Stimulated activated naive CD8-positive, alpha-beta T cell treated with anti-CD3 and anti-CD28 coated beads, Interleukin-15, Interleukin-2, amounts not matched to agents 100 ng/mL and 50 ng/mL, for 24 hours (primary cell): ENCODE results near the gene DUS1L.

Experiments used
- H3K27ac Mint-ChIP-seq: one replicate; pipeline ENCODE4 v1.8.0; 2021; ENCODE audit warnings: mild to moderate bottlenecking, mixed read lengths
- H3K27me3 Mint-ChIP-seq: one replicate; pipeline ENCODE4 v1.8.0; 2021; ENCODE audit warnings: mixed read lengths
- H3K36me3 Mint-ChIP-seq: one replicate; pipeline ENCODE4 v1.8.0; 2021; ENCODE audit warnings: low read depth, mixed read lengths
- H3K4me1 Mint-ChIP-seq: one replicate; pipeline ENCODE4 v1.8.0; 2021; ENCODE audit warnings: low read depth, mixed read lengths
- H3K4me3 Mint-ChIP-seq: one replicate; pipeline ENCODE4 v1.8.0; 2021; ENCODE audit warnings: mild to moderate bottlenecking, mixed read lengths
- H3K9me3 Mint-ChIP-seq: one replicate; pipeline ENCODE4 v1.8.0; 2021; ENCODE audit warnings: mixed read lengths

DUS1L gene

DNA sequence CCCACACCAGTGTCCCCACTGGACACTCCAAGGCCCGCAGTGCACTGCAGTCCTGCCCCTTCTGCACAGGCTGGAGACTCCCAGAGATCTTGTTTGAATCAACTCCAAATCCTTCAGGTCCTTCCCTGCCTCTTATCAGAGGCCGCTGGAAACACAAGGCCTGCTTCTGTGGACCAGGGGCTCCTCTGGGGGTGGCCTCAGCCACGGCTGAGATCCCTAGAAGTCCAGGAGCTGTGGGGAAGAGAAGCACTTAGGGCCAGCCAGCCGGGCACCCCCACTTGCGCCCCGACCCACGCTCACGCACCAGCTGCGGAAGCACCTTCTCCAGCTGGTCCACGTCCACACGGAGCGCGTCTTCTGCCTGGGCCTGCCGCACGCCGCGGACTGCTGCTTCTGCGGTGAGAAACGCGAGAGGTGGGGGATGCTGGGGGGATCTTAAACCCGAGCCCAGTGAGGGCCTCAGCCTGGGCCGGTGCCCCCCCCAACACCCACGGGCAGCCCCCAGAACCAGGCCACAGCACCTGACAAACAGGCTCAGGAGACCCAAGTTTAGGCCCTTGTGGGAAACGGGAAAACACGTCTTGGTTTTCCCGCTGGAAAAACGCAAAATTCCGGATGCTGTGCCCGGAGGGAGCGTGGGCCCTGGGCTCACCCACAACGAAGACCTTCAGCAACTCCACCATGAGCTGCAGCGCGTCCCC lies 46.5 kb downstream of the DUS1L start:
- no peak overlapping the region for H3K4me3 Mint-ChIP-seq
- no peak overlapping the region for H3K27ac Mint-ChIP-seq
- H3K27me3 Mint-ChIP-seq, result no peaks in the 10 kb centered on the region
- H3K9me3 Mint-ChIP-seq, result no peaks in the 10 kb centered on the region
- H3K36me3 Mint-ChIP-seq, result peaks cover 8% of the 10 kb centered on the region
- H3K4me1 Mint-ChIP-seq, result peaks cover 12% of the 10 kb centered on the region

GRCh38 chr17:82018152-82018988 lies 47.2 kb downstream of the DUS1L start:
- no peak overlapping the region for H3K4me3 Mint-ChIP-seq
- peaks cover 7% of the 10 kb centered on the region for H3K4me1 Mint-ChIP-seq
- no peak overlapping the region for H3K27ac Mint-ChIP-seq
- H3K9me3 Mint-ChIP-seq, result no peaks in the 10 kb centered on the region
- no peaks in the 10 kb centered on the region for H3K27me3 Mint-ChIP-seq
- peaks cover 8% of the 10 kb centered on the region for H3K36me3 Mint-ChIP-seq

GRCh38 chr17:82017612-82018151 lies 47.9 kb downstream of the DUS1L start:
- H3K9me3 Mint-ChIP-seq, result no peaks in the 10 kb centered on the region
- H3K4me1 Mint-ChIP-seq, result peaks cover 7% of the 10 kb centered on the region
- H3K4me3 Mint-ChIP-seq, result no peak overlapping the region
- peaks cover 8% of the 10 kb centered on the region for H3K36me3 Mint-ChIP-seq
- H3K27me3 Mint-ChIP-seq, result no peaks in the 10 kb centered on the region
- H3K27ac Mint-ChIP-seq, result no peak overlapping the region

DNA sequence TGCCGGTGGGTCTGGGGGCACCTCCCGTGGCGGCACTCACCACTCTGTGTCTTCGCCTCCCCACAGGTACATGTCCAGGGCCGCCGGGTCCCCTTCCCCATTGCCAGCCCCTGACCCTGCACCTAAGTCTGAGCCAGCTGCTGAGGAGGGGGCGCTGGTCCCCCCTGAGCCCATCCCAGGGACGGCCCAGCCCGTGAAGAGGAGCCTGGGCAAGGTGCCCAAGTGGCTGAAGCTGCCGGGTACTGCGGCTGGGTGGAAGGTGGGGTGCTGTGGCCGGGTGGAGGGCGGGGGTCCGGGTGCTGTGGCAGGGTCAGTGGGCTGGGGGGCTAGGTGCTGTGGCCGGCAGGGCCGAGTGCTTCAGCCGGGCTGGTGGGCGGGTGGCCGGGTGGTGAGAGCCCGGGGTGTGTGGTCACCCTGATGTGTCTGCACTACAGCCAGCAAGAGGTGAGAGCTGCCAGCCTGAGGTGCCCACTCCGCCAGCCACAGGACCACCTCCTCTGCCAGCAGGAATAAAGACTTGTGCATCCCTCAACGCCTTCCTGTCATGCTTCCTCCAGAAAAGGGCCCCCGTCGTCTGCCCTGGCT lies 48.6 kb downstream of the DUS1L start:
- H3K36me3 Mint-ChIP-seq, result peaks cover 8% of the 10 kb centered on the region
- no peak overlapping the region for H3K27ac Mint-ChIP-seq
- H3K4me1 Mint-ChIP-seq, result peaks cover 6% of the 10 kb centered on the region
- H3K4me3 Mint-ChIP-seq, result no peak overlapping the region
- no peaks in the 10 kb centered on the region for H3K9me3 Mint-ChIP-seq
- no peaks in the 10 kb centered on the region for H3K27me3 Mint-ChIP-seq

- no peak overlapping the region for H3K27ac Mint-ChIP-seq
- peaks cover 8% of the 10 kb centered on the region for H3K36me3 Mint-ChIP-seq
- H3K9me3 Mint-ChIP-seq, result no peaks in the 10 kb centered on the region
- no peak overlapping the region for H3K4me3 Mint-ChIP-seq
- no peaks in the 10 kb centered on the region for H3K4me1 Mint-ChIP-seq
- no peaks in the 10 kb centered on the region for H3K27me3 Mint-ChIP-seq
These were observed 49.3 kb downstream of the DUS1L start for GRCh38 chr17:82016061-82016874.

GRCh38 chr17:82015311-82015971 lies 50.2 kb downstream of the DUS1L start:
- Mint-ChIP-seq H3K4me3 (no peak overlapping the region), H3K4me1 (no peaks in the 10 kb centered on the region), H3K27me3 (no peaks in the 10 kb centered on the region), H3K9me3 (no peaks in the 10 kb centered on the region), H3K27ac (no peak overlapping the region), H3K36me3 (peaks cover 8% of the 10 kb centered on the region)

GRCh38 chr17:82014971-82015310 lies 50.7 kb downstream of the DUS1L start:
- no peaks in the 10 kb centered on the region for H3K4me1 Mint-ChIP-seq
- no peaks in the 10 kb centered on the region for H3K9me3 Mint-ChIP-seq
- H3K27ac Mint-ChIP-seq, result no peak overlapping the region
- H3K4me3 Mint-ChIP-seq, result no peak overlapping the region
- H3K27me3 Mint-ChIP-seq, result no peaks in the 10 kb centered on the region
- H3K36me3 Mint-ChIP-seq, result peaks cover 8% of the 10 kb centered on the region

- Mint-ChIP-seq H3K27ac (no peak overlapping the region), H3K36me3 (peaks cover 8% of the 10 kb centered on the region), H3K4me3 (no peak overlapping the region), H3K27me3 (no peaks in the 10 kb centered on the region), H3K9me3 (no peaks in the 10 kb centered on the region), H3K4me1 (no peaks in the 10 kb centered on the region)
These were observed 51.2 kb downstream of the DUS1L start for GRCh38 chr17:82014432-82014831.

- peaks cover 6% of the 10 kb centered on the region for H3K36me3 Mint-ChIP-seq
- no peaks in the 10 kb centered on the region for H3K4me1 Mint-ChIP-seq
- no peaks in the 10 kb centered on the region for H3K27me3 Mint-ChIP-seq
- H3K9me3 Mint-ChIP-seq, result no peaks in the 10 kb centered on the region
- no peak overlapping the region for H3K4me3 Mint-ChIP-seq
- no peak overlapping the region for H3K27ac Mint-ChIP-seq
These were observed 51.8 kb downstream of the DUS1L start for GRCh38 chr17:82013772-82014321.

DNA sequence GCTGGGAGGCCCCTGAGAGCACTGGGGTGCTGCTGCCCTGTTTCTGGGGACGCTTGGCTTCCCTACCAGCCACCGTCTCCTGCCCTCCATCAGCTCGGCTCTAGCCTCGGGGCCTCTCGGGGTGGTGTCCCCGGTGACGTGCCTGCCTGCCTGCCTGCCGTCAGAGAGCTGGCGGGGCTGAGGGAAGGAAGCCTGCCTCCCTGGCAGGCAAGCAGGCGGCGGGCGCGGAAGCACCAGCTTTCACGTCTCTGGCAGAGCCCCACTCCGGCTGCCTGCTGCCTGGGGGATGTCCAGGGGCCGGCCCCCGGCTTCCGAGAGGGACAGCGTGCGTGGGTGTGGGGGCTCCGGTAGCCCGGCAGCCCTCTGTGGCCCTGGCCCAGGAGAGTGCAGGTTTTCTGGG lies 52.3 kb downstream of the DUS1L start:
- Mint-ChIP-seq H3K27me3 (no peaks in the 10 kb centered on the region), H3K9me3 (no peaks in the 10 kb centered on the region), H3K36me3 (peaks cover 1% of the 10 kb centered on the region), H3K4me3 (no peak overlapping the region), H3K4me1 (no peaks in the 10 kb centered on the region), H3K27ac (no peak overlapping the region)

- Mint-ChIP-seq H3K9me3 (no peaks in the 10 kb centered on the region), H3K4me1 (no peaks in the 10 kb centered on the region), H3K4me3 (no peak overlapping the region), H3K27me3 (no peaks in the 10 kb centered on the region), H3K36me3 (no peaks in the 10 kb centered on the region), H3K27ac (no peak overlapping the region)
These were observed 52.8 kb downstream of the DUS1L start for GRCh38 chr17:82012640-82013295.

DNA sequence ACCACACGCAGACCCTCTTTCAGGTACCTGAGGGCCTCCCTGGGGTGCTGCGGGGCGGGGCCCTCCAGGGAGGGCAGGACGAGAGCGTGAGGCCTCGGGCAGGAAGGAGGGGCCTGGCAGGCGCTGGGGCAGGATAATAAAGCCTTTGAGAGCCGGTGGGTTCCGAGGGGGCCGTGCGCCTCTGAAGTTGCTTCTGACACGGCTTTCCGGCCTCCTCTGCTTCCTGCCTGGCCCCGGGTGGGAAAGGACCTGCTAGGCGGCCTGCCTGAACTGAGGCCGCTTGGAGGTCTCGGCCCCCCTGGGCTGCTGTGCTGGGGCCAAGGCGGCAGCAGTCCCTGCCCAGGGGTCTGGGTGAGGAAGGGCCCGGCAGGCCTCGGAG lies 53.4 kb downstream of the DUS1L start:
- no peaks in the 10 kb centered on the region for H3K9me3 Mint-ChIP-seq
- no peaks in the 10 kb centered on the region for H3K4me1 Mint-ChIP-seq
- H3K4me3 Mint-ChIP-seq, result no peak overlapping the region
- H3K36me3 Mint-ChIP-seq, result no peaks in the 10 kb centered on the region
- no peak overlapping the region for H3K27ac Mint-ChIP-seq
- no peaks in the 10 kb centered on the region for H3K27me3 Mint-ChIP-seq

GRCh38 chr17:82011617-82012187 lies 53.9 kb downstream of the DUS1L start:
- no peaks in the 10 kb centered on the region for H3K27me3 Mint-ChIP-seq
- H3K4me1 Mint-ChIP-seq, result no peaks in the 10 kb centered on the region
- H3K9me3 Mint-ChIP-seq, result no peaks in the 10 kb centered on the region
- H3K27ac Mint-ChIP-seq, result no peak overlapping the region
- no peak overlapping the region for H3K4me3 Mint-ChIP-seq
- H3K36me3 Mint-ChIP-seq, result no peaks in the 10 kb centered on the region
